Mucosa of gallbladder (tissue), 1 donor: ENCODE data around the gene CHST7. TPM values are rescaled to one million over a fixed set of nuclear protein-coding genes. Genes with fewer than 3 reads are reported as not detected.

Experiments
- DNase-seq: peaks from one replicate; pipeline ENCODE4 v3.0.0-alpha.2; 2020; ENCODE audit warnings: low spot score
- total RNA-seq: library from RNA; stranded (reverse); gene quantifications from one replicate; pipeline ENCODE4 v1.2.1, GENCODE V29; 2021
- donor health status: DM: no; HTN: no; CAD: no.

The CHST7 gene
- total RNA-seq, 1 donor from 2014 or later, result 12.9 TPM

- no peak for DNase-seq
These were observed 34.4 kb downstream of the CHST7 start for GRCh38 chrX:46607916-46608315.

GRCh38 chrX:46610070-46610658 is 36.6 kb downstream of the CHST7 start:
- DNase-seq, result no peak

- no peak for DNase-seq
These were observed 38.2 kb downstream of the CHST7 start for GRCh38 chrX:46611658-46612362.

- no peak for DNase-seq
These were observed 44.3 kb downstream of the CHST7 start for GRCh38 chrX:46617906-46618305.

GRCh38 chrX:46618947-46619346 is 45.4 kb downstream of the CHST7 start:
- no peak for DNase-seq

GRCh38 chrX:46620505-46620904 is 46.9 kb downstream of the CHST7 start:
- no peak for DNase-seq

- DNase-seq, result no peak
These were observed 48.0 kb downstream of the CHST7 start for GRCh38 chrX:46621572-46621971.

- DNase-seq, result no peak
These were observed 50.7 kb downstream of the CHST7 start for GRCh38 chrX:46624090-46624786.

GRCh38 chrX:46626566-46626965 is 53.0 kb downstream of the CHST7 start:
- DNase-seq, result no peak

- DNase-seq, result no peak
These were observed 53.5 kb downstream of the CHST7 start for GRCh38 chrX:46627062-46627461.

GRCh38 chrX:46627711-46628419 is 54.3 kb downstream of the CHST7 start:
- no peak for DNase-seq

GRCh38 chrX:46628460-46629371 is 55.2 kb downstream of the CHST7 start:
- peak; percentile 13 for DNase-seq

- DNase-seq, result no peak
These were observed 56.6 kb downstream of the CHST7 start for GRCh38 chrX:46630141-46630540.

GRCh38 chrX:46634577-46634976 is 61.0 kb downstream of the CHST7 start:
- DNase-seq, result no peak

GRCh38 chrX:46635186-46635585 is 61.6 kb downstream of the CHST7 start:
- no peak for DNase-seq

GRCh38 chrX:46636223-46636622 is 62.7 kb downstream of the CHST7 start:
- no peak for DNase-seq

GRCh38 chrX:46637938-46638337 is 64.4 kb downstream of the CHST7 start:
- no peak for DNase-seq

GRCh38 chrX:46642145-46642544 is 68.6 kb downstream of the CHST7 start:
- no peak for DNase-seq

- DNase-seq, result no peak
These were observed 70.1 kb downstream of the CHST7 start for GRCh38 chrX:46643636-46644035.

- no peak for DNase-seq
These were observed 72.0 kb downstream of the CHST7 start for GRCh38 chrX:46645614-46646013.

GRCh38 chrX:46647251-46647650 is 73.7 kb downstream of the CHST7 start:
- DNase-seq, result no peak
